NOMO-1 treated with DMSO at 0.1 percent for 48 hours (cell line): ENCODE data around the gene MAP2K6.

Experiments
- DNase-seq: peaks from one replicate; lab custom pipeline; 2025; ENCODE audit not compliant: unreplicated experiment; lab: John Stamatoyannopoulos, UW

Gene MAP2K6

DNA sequence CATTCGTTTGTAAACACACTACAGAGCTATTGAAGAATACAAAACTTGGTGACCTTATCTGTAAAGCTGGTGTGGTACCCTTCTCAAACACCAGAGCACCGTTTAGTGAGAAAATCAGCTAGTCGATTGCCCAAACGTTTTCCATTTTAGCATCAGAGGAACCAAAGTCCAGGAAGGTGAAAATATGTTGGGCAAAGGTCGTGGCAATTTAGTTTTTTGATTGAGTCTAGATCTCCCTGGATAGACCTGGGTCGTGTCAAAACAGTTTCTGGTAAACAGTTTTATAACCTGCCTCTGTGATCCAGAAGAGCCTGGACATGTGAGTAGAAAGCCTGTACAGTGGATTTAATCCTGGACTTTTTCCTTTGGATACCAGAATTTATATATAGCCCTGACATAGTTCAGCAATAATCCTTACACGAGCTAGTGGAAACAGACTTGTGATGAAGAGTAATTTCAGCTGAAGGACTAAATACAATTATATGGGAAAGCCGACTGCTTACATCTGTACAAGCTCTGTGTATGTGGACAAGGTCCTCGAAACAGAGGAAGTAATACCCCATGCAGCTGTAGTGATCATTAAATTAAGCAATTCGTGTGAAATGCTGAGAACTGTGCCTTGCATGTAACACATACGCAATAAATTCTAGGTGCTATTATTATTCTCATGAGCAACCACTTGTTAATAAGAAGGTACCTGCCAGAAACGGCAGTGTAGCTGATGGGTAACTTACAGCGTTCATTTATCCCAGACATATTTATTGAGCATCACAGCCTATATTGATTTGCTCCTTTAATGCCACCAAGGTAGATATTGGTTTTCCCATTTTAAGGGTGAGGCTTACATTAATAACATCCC, 72.5 kb downstream of the MAP2K6 start:
- DNase-seq: peak; percentile 44

DNA sequence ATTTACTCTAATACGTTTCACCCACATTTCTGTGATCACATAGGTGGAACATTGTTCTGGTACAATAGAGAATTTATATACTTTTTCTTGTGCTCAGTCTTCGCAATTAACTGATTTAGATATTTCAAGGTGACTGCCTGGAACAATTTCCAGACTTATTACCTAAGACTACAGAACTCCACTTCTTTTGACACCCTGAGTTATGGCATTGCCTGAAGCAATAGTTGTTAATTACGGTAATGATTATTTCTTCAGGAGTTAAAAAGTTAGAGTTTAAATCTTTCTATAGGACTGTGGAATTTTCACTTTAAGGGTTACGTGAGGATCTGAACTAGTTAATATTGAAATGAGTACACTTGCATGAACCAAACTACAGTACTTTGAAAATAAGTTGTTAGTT, 74.8 kb downstream of the MAP2K6 start:
- DNase-seq: no peak

- DNase-seq: no peak
These were observed 78.0 kb downstream of the MAP2K6 start for GRCh38 chr17:69492410-69493071.

- no peak for DNase-seq
These were observed 81.3 kb downstream of the MAP2K6 start for GRCh38 chr17:69495787-69496186.

DNA sequence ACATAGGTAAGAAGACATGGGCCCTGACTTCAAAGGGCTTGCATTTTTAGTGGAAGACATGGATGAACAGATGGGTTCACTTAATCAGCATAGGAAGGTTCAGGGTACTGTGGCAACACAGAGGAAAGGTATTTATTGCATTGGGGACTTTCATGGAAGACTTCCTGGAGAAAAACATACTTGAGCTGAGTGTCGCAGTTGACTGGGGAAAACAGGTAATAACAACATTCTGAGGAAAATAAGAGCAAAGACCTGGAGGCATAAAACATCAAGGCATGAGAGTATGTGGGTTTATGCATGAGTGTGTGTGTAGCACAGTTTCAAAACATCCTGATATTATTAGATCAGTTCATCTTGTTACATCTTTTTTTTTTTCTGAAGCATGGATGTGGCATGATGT, 82.7 kb downstream of the MAP2K6 start:
- DNase-seq: no peak

GRCh38 chr17:69499318-69499717, 84.8 kb downstream of the MAP2K6 start:
- no peak for DNase-seq

GRCh38 chr17:69500911-69501429, 86.5 kb downstream of the MAP2K6 start:
- DNase-seq: no peak

- peak; percentile 51 for DNase-seq
These were observed 87.3 kb downstream of the MAP2K6 start for GRCh38 chr17:69501591-69502468.

DNA sequence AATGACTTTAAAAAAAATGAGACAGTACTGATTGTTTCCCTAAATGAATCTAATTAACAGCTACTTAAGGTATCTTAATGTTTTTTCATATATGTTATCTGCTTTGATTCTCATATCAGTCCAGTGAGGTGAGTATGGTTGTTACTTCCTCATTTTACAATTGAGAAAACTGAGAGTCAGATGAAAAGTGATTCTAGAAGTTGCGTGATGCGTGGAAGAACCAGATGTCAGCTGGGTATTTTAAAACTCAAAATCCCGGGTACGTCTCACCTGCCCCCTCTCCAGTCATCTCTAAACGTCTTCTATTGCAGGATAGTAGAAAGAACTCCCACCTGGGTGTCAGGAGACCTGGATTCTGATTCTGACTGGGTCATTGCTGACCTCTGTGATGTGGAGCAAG, 89.2 kb downstream of the MAP2K6 start:
- DNase-seq: peak; percentile 42

DNA sequence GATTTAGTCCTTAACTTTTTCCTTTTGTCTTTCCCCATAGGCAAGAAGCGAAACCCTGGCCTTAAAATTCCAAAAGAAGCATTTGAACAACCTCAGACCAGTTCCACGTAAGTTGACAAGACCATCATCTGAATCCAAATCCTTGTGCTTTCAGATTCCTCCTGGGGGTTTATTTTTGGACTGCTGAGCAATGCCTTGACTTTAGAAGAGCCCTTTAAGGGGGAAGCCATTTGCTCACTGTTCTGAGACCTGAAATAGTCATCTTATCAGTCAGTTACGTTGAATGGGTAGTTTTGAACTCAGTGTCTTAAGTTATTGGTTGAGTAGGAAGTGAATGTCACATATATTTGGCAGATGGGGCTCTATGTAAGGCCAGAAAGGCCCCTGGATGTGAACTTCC, 91.2 kb downstream of the MAP2K6 start:
- no peak for DNase-seq

DNA sequence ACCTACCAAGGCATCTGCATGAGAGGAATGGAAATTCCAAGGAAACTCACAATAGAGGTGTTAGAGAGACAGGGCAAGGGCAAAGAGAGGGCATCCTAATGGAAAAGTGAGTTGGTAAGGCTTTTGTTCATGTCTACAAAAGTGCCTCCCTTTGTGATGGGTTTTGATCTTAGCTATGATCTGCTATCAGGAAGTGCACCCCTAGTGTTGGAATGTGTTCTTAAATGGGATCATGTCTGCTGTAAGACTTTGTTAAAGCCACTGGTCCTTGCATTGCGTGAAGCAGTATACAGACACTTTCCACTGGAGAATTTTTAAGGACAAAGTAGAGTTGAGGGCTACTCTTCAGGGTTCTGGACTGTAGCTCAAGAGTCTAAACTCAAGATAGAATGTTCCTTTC, 92.0 kb downstream of the MAP2K6 start:
- DNase-seq: no peak

DNA sequence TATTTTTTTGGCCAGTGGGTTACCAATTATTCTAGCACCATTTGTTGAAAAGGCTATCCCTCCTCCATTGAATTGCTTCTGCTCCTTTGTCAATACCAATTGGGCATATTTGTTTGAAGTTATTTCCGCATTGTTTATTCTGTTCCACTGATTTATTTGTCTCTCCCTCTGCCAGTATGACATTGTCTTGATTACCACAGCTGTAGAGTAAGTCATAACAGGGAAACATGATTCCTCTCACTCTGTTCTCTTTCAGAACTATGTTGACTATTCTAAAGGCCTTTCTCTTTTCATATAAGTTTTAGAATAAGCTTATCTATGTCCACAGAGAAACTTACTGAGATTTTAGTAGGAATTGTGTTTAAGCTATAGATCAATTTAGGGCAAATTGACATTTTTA, 94.3 kb downstream of the MAP2K6 start:
- DNase-seq: no peak

DNA sequence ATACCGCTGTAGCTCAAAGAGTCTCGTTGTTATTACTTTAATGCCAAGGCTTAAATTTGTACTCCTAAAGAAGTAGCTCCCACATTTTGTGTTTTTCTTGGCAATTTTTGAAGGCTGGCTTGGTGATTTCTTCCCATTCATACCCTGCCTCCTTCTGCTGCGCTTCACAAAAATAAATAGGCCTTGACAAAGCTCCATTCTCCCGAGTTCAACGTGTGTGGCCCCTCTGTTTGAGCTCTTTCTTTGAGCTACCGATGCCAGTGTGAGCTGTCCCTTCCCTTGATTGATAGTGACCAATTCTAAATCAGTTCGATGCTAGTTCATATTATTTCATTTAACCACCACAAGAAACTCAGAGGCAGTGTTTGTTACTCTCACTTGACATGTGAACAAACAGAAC, 96.8 kb downstream of the MAP2K6 start:
- DNase-seq: no peak

GRCh38 chr17:69512946-69513345, 98.4 kb downstream of the MAP2K6 start:
- no peak for DNase-seq

DNA sequence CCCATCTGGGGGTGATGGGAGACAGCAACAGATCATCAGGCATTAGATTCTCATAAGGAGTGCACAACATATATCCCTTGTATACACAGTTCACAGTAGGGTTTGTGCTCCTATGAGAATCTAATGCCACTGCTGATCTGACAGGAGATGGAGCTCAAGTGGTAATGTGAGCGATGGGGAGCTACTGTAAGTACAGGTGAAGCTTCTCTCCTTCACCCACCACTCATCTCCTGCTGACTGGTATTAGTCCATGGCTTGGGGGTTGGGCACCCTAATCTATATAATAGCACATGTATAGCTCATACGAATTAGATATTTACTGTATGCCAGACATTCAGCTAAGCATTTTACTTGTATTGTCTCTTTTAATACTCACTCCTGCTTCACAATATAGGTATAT, 101.7 kb downstream of the MAP2K6 start:
- no peak for DNase-seq

DNA sequence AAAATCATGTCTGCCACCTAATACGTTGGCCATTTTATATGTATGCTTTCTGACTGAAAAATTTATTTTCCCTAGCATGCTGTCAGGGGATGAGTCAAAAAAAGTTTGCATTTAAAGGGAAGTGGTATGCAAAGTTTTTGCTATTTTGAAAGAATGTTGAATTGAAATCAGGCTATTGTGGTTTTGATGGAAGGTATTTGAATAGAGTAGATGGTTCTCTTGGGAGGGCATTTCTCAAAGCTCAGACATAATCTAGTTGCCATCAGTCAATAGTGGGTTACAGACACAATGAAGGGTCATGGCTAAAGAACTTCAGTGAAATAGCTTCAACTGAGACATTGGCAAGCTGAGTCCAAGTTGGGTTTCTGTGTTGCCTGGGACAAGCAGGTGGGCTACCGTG, 102.4 kb downstream of the MAP2K6 start:
- no peak for DNase-seq

DNA sequence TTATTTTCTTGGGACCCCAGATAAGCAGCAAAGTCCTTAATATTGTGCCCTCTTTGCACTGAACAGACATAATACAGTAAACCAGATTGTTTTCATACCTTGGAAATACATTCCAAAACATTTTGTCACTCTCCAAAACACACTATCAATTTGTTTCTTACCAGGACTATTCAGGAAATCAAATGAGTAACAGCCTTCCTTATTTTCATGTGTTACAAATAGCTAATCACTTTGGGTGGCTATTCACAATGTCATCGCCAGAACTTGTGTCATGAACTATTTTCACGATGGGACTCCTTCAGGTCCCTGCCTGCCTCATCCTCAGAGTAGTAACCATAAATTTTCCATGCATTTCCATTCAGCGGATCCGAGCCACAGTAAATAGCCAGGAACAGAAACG, 104.5 kb downstream of the MAP2K6 start:
- no peak for DNase-seq

GRCh38 chr17:69523244-69523861, 108.9 kb downstream of the MAP2K6 start:
- peak; percentile 56 for DNase-seq

DNA sequence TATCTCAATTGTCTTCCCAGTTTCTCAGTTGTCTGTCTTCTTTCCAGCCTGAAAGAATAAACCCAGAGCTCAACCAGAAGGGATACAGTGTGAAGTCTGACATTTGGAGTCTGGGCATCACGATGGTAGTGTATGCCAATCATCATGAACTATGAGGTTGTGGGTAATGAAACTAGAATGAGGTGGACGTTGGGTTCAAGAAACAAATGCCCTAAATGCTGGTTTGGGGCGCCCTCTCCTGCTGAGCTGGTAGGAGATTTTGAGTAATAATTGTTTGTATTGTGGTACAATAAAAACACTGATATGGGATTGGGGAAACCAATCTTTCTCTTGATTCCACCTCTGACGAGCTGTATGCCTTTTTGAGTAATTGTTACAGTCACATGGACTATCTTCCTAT, 110.4 kb downstream of the MAP2K6 start:
- no peak for DNase-seq

DNA sequence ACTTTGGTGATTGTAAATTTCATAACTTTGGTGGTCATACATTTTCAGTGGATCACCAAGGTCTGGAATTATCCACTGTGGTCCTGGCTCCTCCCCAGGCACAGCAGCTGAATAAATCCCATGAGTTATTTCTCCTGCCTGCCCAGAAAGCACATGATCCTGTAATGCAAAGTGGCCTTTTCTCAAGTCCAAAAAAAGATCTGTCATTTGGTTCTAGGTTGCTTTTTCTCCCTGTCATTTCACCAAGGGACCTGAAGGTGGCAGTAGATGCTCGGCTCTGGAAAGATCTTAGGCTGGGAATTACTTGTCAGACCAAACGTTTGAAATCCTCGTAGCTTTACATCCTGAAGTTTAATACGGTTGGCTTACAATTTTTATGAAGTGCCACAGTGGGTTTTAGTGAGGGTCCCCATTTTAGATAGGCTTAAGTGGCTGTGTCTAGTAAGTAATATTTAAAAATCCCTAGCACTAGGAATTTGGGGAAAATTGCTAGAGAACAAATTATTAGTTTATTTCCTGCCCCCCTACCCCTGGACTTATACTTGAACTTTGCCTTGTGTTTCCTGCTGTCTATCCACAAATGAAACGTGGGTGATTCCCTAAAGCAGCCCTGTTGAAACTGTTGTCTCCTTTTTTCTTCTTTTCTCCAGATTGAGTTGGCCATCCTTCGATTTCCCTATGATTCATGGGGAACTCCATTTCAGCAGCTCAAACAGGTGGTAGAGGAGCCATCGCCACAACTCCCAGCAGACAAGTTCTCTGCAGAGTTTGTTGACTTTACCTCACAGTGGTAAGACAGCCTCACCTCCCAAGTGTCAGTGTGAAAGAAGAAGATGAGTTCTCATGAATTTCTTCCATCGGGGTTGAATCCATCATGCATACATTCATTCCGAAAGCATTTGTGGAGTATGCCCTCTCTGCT, 111.7 kb downstream of the MAP2K6 start:
- DNase-seq: peak; percentile 45
